ENCODE measurements around the gene PLXND1.
"Not testable (repeated sequence)": the region's sequence is repeated elsewhere in the genome, so short reads cannot be mapped to it uniquely, and the experiment has no call there.

The PLXND1 gene

GRCh38 chr3:129560911-129561594, 45.4 kb downstream of the PLXND1 start:
- no peak for DNase-seq

GRCh38 chr3:129560269-129560787, 46.1 kb downstream of the PLXND1 start:
- DNase-seq = no peak

GRCh38 chr3:129559565-129560079, 46.9 kb downstream of the PLXND1 start:
- no peak for DNase-seq

DNA sequence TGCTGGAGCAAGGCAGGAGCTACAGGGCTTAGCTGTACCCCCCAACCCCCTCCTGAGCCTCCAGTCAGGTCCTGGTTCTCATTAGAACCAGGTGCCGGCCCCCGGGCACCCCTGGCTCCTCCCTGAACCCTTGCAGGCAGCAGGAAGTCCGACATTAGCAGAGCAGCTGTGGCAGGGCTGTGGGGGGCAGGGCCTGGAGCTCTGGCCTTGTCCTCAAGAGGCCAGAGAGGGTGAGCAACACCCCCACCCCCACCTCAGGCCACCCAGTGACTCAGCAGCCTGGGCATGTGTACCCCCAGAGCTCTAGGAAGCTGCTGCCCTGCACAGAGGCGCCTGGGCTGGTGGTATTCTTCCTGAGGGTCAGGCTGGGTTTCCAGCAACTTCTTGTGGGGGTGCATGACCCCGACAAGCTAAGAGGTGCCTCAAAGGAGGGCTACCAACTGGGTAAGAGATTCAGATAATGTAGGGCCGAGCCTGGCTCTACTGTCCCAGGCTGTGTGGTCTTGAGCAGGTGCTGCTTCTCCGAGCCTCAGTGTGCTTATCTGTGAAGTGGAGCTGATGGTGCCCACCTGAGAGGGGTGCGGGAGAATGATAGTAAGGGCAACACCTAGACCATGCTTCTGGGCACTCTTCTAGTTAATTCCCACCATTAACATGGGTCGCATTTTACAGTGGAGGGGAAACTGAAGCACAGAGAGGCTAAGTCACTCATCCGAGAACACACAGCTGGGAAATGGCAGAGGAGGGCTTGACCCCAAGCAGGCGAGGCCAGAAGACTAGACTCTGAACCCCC, 47.5 kb downstream of the PLXND1 start:
- DNase-seq = no peak

GRCh38 chr3:129558081-129558771, 48.2 kb downstream of the PLXND1 start:
- no peak for DNase-seq

GRCh38 chr3:129557548-129557894, 49.0 kb downstream of the PLXND1 start:
- DNase-seq = no peak

DNA sequence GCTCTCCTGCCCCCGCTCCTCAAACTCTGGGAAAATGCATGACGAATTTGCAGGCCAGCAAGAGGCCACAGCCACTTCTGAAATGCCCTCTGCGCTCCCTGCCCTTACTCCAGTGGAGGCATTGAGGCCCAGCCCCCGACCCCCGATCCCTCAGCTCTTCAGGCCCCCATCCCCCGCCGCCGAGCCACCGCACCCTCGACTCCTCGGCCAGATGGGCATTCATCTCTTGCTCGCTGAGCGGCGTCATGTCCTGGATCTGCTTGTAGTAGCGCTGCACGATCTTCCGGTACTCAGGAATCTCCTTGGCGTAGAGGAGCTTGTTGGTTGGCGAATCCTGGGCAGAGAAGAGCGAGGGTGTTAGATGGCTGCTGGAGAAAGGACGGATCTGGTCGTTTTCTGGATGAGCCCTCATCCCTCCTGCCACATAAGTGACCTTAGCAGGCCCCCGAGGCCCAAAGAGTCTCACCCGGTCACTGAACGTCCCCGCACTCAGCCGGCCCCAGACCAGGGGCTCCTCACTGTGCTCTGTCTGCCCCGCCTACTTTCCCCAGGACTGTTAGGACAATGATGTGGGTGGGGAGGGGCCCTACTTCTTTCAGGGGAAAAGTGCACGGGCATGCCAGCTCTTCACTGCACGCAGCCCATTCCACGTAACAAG, 49.5 kb downstream of the PLXND1 start:
- DNase-seq = no peak

- no peak for DNase-seq
Observed at GRCh38 chr3:129556358-129556695, 50.1 kb downstream of the PLXND1 start.

- no peak for DNase-seq
Observed at GRCh38 chr3:129555616-129556357, 50.7 kb downstream of the PLXND1 start.

GRCh38 chr3:129555153-129555550, 51.3 kb downstream of the PLXND1 start:
- DNase-seq = no peak

GRCh38 chr3:129554356-129555152, 51.9 kb downstream of the PLXND1 start:
- DNase-seq = no peak

DNA sequence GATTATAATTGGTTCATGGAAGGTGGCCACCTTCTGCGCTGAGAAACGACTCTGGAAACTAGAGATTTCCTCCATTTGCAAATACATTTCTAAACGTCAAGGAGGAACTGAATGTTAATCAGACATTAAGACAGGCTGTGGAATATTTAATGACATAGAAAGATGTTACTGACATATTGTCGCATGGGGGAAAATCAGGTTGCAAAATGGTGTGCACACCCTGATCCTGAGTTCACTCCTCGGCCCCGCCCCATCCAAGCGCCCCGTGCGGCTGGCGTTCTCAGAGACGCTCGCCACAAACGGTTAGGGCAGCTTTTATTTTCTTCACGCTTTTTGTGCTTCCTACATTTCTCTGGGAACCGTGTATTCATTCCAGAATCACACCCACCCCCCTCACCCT, 52.8 kb downstream of the PLXND1 start:
- no peak for DNase-seq

GRCh38 chr3:129553171-129553570, 53.3 kb downstream of the PLXND1 start:
- no peak for DNase-seq

GRCh38 chr3:129552287-129553050, 54.0 kb downstream of the PLXND1 start:
- no peak for DNase-seq

DNA sequence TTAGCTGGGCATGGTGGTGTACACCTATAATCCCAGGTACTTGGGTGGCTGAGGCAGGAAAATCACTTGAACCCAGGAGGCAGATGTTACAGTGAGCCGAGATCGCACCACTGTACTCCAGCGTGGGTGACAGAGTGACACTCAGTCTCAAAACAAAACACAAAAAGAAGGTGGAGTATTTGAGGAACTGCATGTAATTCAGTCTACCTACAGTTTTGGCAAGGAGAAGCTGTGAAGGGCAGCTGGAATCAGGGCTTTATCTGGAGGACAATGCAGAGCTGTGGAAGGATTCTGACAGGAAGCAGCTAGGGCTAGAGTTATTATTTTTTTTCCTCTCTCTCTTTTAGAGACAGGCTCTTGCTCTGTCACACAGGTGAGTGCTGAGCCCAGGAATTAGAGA, 56.7 kb downstream of the PLXND1 start:
- DNase-seq = no peak

- no peak for DNase-seq
Observed at GRCh38 chr3:129549006-129549800, 57.3 kb downstream of the PLXND1 start.

DNA sequence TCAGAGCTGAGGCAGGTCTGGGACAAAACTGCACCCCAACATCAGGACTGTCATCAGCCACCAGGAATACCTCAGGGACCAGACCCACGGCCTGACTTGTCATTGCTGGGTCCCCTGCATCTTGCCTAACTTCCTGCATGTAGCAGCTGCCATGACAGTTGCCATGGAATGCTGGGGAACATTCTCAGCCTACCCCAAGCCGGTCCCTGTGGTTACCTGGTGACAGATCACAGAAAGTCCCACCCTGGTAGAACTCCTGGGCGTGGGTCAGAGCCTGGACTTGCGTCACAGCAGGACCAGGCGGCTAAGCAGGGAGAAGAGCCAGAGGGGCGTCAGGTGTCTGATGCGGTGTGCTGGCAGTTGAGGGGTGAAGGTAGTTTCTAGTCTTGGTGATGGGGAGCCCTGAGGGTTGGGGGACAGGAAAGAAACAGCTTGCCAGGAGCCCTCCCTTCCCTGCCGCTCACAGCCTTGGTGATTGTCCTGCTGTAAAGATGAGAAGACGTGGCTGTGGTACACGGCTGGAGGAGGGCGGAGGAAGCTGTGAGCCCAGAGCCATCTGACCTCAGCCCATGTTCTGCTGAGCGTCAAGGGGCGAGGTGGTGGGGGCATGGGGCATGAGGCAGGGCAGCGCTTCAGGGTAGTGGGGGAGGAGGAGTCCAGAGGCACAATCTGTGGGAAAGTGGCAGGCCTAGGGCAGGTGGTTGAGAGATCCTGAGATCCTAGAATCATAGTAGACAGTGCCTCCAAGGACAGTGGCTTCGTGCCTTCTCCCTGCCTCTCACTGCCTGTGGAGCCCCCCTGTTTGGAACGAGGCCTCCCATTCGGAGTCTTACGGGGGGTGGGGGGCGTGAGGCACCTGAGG, 58.1 kb downstream of the PLXND1 start:
- no peak for DNase-seq

DNA sequence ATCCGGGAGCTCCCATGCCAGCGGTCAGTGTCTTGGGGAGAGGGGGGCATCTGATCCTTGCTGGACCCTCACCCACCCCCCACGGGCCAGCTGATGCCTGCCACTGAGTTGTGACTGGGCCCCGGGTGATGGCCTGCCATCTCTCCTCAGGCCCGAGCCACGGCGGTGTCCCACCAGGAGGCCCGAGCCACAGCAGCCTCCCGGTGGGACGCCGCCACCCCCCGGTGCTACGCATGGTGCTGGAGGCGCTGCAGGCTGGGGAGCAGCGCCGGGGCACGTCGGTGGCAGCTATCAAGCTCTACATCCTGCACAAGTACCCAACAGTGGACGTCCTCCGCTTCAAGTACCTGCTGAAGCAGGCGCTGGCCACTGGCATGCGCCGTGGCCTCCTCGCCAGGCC, 59.2 kb downstream of the PLXND1 start:
- DNase-seq = no peak

DNA sequence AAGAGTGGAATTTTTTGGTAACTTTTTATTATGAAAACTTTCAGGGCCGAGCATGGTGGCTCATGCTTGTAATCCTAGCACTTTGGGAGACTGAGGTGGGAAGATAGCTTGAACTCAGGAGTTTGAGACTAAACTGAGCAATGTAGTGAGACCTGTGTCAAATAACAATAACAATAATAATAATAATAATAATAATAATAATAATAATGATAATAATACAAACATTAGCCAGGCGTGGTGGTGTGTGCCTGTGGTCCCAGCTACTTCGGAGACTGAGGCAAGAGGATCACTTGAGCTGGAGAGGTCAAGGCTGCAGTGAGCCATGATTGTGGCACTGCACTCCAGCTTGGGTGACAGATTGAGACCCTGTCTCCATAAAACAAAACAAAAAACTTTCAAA, 60.5 kb downstream of the PLXND1 start:
- DNase-seq = not testable (repeated sequence)

Measured in NCI-H2107 (cell line).